OCI-LY7 (cell line): ENCODE measurements around the gene ZNF726. TPM values are rescaled to one million over a fixed set of nuclear protein-coding genes. Genes with fewer than 3 reads are reported as not detected.
"Not testable (repeated sequence)": the region's sequence is repeated elsewhere in the genome, so short reads cannot be mapped to it uniquely, and the experiment has no call there.

Source experiments
- BruUV-seq: library from RNA; stranded (reverse); fragments of 400-500 nt; replicated peaks from 2 replicates; lab custom pipeline; 2021; lab: Mats Ljungman, UMichigan
- CTCF ChIA-PET: fragments of 300-600 bp; sonication (Branson Sonifier 250); formaldehyde crosslinking; loops from one replicate; lab custom pipeline; 2022; ENCODE audit warnings: antibody characterized with exemption; ENCODE audit not compliant: unreplicated experiment; lab: Charles Lee
- POLR2A ChIA-PET: fragments of 300-600 bp; sonication (Branson Sonifier 250); formaldehyde crosslinking; loops from one replicate; lab custom pipeline; 2022; ENCODE audit warnings: antibody characterized with exemption; lab: Charles Lee
- DNase-seq: peaks from one replicate; pipeline ENCODE4 v3.0.0-alpha.2; 2015; ENCODE audit warnings: low spot score
- H2AFZ ChIP-seq: fragments of 200-600 bp; sonication (generic), shearing (Covaris generic); 2 replicates; pipeline ENCODE4 v1.6.1; 2014; ENCODE audit warnings: mild to moderate bottlenecking, antibody characterized with exemption, low read length, moderate library complexity
- H3K27ac ChIP-seq: fragments of 200-600 bp; sonication (generic); 2 replicates; pipeline ENCODE4 v1.5.1; 2014; ENCODE audit warnings: mixed run types, low read depth, mild to moderate bottlenecking, moderate library complexity, low read length, inconsistent platforms; ENCODE audit not compliant: poor library complexity, severe bottlenecking
- H3K36me3 ChIP-seq: fragments of 200-600 bp; sonication (generic); 2 replicates; pipeline ENCODE4 v1.6.1; 2014; ENCODE audit warnings: mild to moderate bottlenecking, antibody characterized with exemption, low read length, moderate library complexity, mixed read lengths; ENCODE audit not compliant: insufficient read depth
- H3K4me1 ChIP-seq: fragments of 200-600 bp; sonication (generic); 2 replicates; pipeline ENCODE4 v1.5.1; 2014; ENCODE audit warnings: mild to moderate bottlenecking, low read length; ENCODE audit not compliant: insufficient read depth, poor library complexity, severe bottlenecking
- H3K4me2 ChIP-seq: fragments of 200-600 bp; sonication (generic); 2 replicates; pipeline ENCODE4 v1.6.1; 2014; ENCODE audit warnings: mild to moderate bottlenecking, low read length
- H3K4me3 ChIP-seq: fragments of 200-600 bp; sonication (generic); 2 replicates; pipeline ENCODE4 v1.5.1; 2014; ENCODE audit warnings: mild to moderate bottlenecking, low read depth, low read length; ENCODE audit not compliant: poor library complexity, severe bottlenecking
- H3K79me2 ChIP-seq: fragments of 200-600 bp; sonication (generic); 2 replicates; pipeline ENCODE4 v1.6.1; 2016; ENCODE audit warnings: low read depth, mild to moderate bottlenecking, low read length, moderate library complexity, mixed read lengths; ENCODE audit not compliant: insufficient read depth
- H3K9me2 ChIP-seq: fragments of 200-600 bp; sonication (generic); 2 replicates; pipeline ENCODE4 v1.6.1; 2016; ENCODE audit warnings: mild to moderate bottlenecking, low read length, mixed read lengths; ENCODE audit not compliant: insufficient read depth
- H3K9me3 ChIP-seq: fragments of 200-600 bp; sonication (generic); 2 replicates; pipeline ENCODE4 v1.6.1; 2014; ENCODE audit warnings: mild to moderate bottlenecking, mixed run types, low read length, mixed read lengths
- H4K20me1 ChIP-seq: fragments of 200-600 bp; sonication (generic); 2 replicates; pipeline ENCODE4 v1.6.1; 2014; ENCODE audit warnings: mild to moderate bottlenecking, antibody characterized with exemption, low read length, moderate library complexity, mixed read lengths; ENCODE audit not compliant: insufficient read depth
- CTCF ChIP-seq: fragments of 200-600 bp; sonication (generic); conservative IDR thresholded peaks from 2 replicates; pipeline ENCODE4 v1.5.1; 2014; ENCODE audit warnings: mild to moderate bottlenecking, antibody characterized with exemption, low read length, moderate library complexity, mixed read lengths
- EZH2phosphoT487 ChIP-seq: fragments of 200-600 bp; sonication (generic); IDR thresholded peaks from 2 replicates; pipeline ENCODE4 v1.6.1; 2018; ENCODE audit warnings: low read depth, borderline replicate concordance, mild to moderate bottlenecking, mixed run types, antibody characterized with exemption, low read length, moderate library complexity, mixed read lengths
- intact Hi-C: fragments of 100-400 bp; cut with micrococcal nuclease; formaldehyde crosslinking; loops from one replicate; pipeline ENCODE4 v1.10.0; 2022; ENCODE audit not compliant: unreplicated experiment
- total RNA-seq, 2 experiments: library from RNA; depleted of rRNA in 1 of 2; stranded (reverse); fragments of >200 nt in 1 of 2; shearing (Covaris generic) in 1 of 2; gene quantifications; 2 replicates each; pipeline ENCODE4 v1.2.3, GENCODE V29; 2014 to 2022

Gene ZNF726
- total RNA-seq, 2 experiments from 2014 or later: 22.7 to 24.9 TPM

DNA sequence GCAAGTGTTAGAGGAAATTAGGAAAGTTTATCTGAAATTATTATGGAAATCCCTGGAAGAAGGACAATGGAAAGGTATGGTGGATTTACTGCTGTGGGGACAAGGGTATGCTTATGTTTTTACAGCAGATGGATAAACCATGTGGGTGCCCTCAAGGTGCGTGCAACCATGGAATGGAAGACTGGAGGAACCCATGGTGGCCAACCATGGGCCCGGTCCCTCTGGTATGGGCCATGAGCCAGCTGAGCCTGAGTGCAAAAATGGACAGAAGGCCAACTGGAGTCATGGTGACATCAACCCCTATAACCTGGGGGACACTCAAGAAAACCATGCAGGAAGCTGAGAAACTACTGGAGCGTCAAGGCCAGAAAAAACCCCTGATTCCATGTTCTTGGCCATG, 46.1 kb upstream of the ZNF726 start:
- ChIA-PET CTCF (no interaction called here), POLR2A (no interaction called here)
- H3K9me2 ChIP-seq: no peaks in the 10 kb centered on the region
- no TSS peak for BruUV-seq
- H3K4me3 ChIP-seq: no peak overlapping the region
- no peaks in the 10 kb centered on the region for H3K4me1 ChIP-seq
- no peaks in the 10 kb centered on the region for H3K36me3 ChIP-seq
- H3K4me2 ChIP-seq: no peak overlapping the region
- no peak overlapping the region for H2AFZ ChIP-seq
- H3K9me3 ChIP-seq: no peaks in the 10 kb centered on the region
- no peak overlapping the region for H3K27ac ChIP-seq
- H3K79me2 ChIP-seq: no peaks in the 10 kb centered on the region
- DNase-seq: no peak
- TF ChIP-seq EZH2phosphoT487: no peak
- no peak for TF ChIP-seq CTCF
- intact Hi-C loops: no loop called here
- no peaks in the 10 kb centered on the region for H4K20me1 ChIP-seq

GRCh38 chr19:23872282-23872919, 42.3 kb upstream of the ZNF726 start:
- DNase-seq: no peak
- Histone ChIP-seq H4K20me1 (no peaks in the 10 kb centered on the region), H3K27ac (no peak overlapping the region), H3K79me2 (no peaks in the 10 kb centered on the region), H3K9me2 (no peaks in the 10 kb centered on the region), H3K4me3 (no peak overlapping the region), H3K9me3 (no peaks in the 10 kb centered on the region), H3K36me3 (no peaks in the 10 kb centered on the region), H2AFZ (no peak overlapping the region), H3K4me1 (no peaks in the 10 kb centered on the region), H3K4me2 (no peak overlapping the region)
- ChIA-PET CTCF (no interaction called here), POLR2A (no interaction called here)
- TF ChIP-seq EZH2phosphoT487 (no peak), CTCF (no peak)
- intact Hi-C loops: no loop called here
- no TSS peak for BruUV-seq

DNA sequence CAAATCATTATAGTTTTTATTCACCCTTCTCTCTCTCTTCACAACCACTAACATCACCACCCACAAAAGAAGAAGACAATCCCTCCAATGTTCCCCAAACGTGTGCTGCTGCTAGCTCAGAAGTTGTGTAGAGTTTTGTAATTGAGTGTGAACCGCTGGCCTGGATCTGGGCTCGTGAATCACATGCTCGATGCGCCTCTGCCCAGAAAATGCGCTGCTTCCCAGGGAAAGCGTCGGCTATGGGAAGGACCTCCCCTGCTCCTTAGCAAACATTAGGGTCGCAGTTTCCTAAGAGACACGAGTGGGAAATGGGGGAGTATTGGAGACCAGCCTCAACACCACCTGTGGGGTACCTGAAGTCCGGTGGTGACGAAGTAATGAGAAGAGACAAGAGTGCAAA, 38.4 kb upstream of the ZNF726 start:
- no peaks in the 10 kb centered on the region for H3K36me3 ChIP-seq
- no peak overlapping the region for H3K4me2 ChIP-seq
- H4K20me1 ChIP-seq: no peaks in the 10 kb centered on the region
- no TSS peak for BruUV-seq
- H3K9me2 ChIP-seq: no peaks in the 10 kb centered on the region
- H3K79me2 ChIP-seq: no peaks in the 10 kb centered on the region
- no peak overlapping the region for H3K4me3 ChIP-seq
- ChIA-PET POLR2A (no interaction called here), CTCF (no interaction called here)
- TF ChIP-seq CTCF (no peak), EZH2phosphoT487 (no peak)
- no peaks in the 10 kb centered on the region for H3K9me3 ChIP-seq
- no peak overlapping the region for H3K27ac ChIP-seq
- intact Hi-C loops: no loop called here
- DNase-seq: no peak
- no peaks in the 10 kb centered on the region for H3K4me1 ChIP-seq
- H2AFZ ChIP-seq: no peak overlapping the region

DNA sequence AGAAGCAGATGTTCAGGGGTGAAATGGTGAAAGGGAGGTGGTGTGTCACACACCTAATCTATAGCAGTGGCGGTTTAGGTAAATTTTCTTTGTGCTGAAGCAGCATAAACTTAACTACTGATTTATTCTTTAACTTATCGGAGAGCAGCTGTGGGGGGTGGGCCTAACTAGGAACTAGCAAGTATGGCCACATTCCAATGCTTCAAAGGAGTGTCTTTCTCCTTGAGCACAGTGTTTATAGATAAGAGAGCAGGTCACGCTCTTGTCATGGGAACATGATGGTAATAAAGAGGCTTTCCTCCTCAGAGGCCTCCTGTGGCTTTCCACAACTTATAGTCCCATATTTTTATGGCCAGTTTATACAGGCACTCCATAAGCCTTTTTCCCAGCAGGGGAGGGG, 37.9 kb upstream of the ZNF726 start:
- BruUV-seq, H2AFZ ChIP-seq, CTCF ChIA-PET, H3K9me3 ChIP-seq, POLR2A ChIA-PET, H3K9me2 ChIP-seq, intact Hi-C loops, H4K20me1 ChIP-seq, H3K4me2 ChIP-seq, H3K36me3 ChIP-seq, H3K4me3 ChIP-seq, DNase-seq, H3K79me2 ChIP-seq, H3K27ac ChIP-seq, H3K4me1 ChIP-seq: not testable (repeated sequence)
